Thoracic aorta (tissue), 2 donors: ENCODE results near the gene ATG9A. TPM values are rescaled to one million over a fixed set of nuclear protein-coding genes. Genes with fewer than 3 reads are reported as not detected.
A peak's percentile ranks its signal among the peaks of the same experiment; 100 is the strongest.

Experiments
- ATAC-seq: fragments of 150-250 bp; one replicate; pipeline ENCODE4 v1.8.0; 2017; ENCODE audit warnings: low read depth; ENCODE audit not compliant: insufficient number of reproducible peaks, low FRiP score
- DNase-seq: peaks from one replicate; pipeline ENCODE4 v3.0.0-alpha.2; 2020; ENCODE audit warnings: low spot score
- H3K27ac ChIP-seq, 2 donors: fragments of 200-600 bp; sonication (generic); 1 replicate in 1 of 2; 2 replicates in 1 of 2; pipeline ENCODE4 v1.5.1; 2016; ENCODE audit warnings: mild to moderate bottlenecking in 2 of 2, moderate library complexity in 2 of 2
- H3K27me3 ChIP-seq: fragments of 200-600 bp; sonication (generic); replicated peaks from 2 replicates; pipeline ENCODE4 v1.6.0; 2016; ENCODE audit warnings: mild to moderate bottlenecking; ENCODE audit not compliant: insufficient read depth
- H3K36me3 ChIP-seq: fragments of 200-600 bp; sonication (generic); one replicate; pipeline ENCODE4 v1.5.1; 2016
- H3K4me1 ChIP-seq, 2 donors: fragments of 200-600 bp; sonication (generic); 1 replicate in 1 of 2; 2 replicates in 1 of 2; pipeline versions ENCODE4 v1.5.1 to v1.6.0; 2016; ENCODE audit warnings: low read depth in 2 of 2, mild to moderate bottlenecking in 1 of 2; ENCODE audit not compliant: control insufficient read depth in 1 of 2
- H3K4me3 ChIP-seq: fragments of 200-600 bp; sonication (generic); 2 replicates; pipeline ENCODE4 v1.5.1; 2016; ENCODE audit warnings: mild to moderate bottlenecking
- H3K9me3 ChIP-seq: fragments of 200-600 bp; sonication (generic); 2 replicates; pipeline ENCODE4 v1.5.1; 2016
- total RNA-seq, 2 donors: library from RNA; depleted of rRNA; stranded (reverse); fragments of >200 nt; gene quantifications; one replicate each; pipeline versions ENCODE4 v1.1.0 to v1.2.3, GENCODE V29; 2016
- TF ChIP-seq, protein P1 (sequence below): fragments of 200-600 bp; sonication (generic); IDR thresholded peaks from one replicate; pipeline ENCODE4 v1.5.1; 2019; ENCODE audit warnings: antibody characterized with exemption

The ATG9A gene
- total RNA-seq, 2 donors from 2014 or later, result 39.4 to 60.4 TPM

DNA sequence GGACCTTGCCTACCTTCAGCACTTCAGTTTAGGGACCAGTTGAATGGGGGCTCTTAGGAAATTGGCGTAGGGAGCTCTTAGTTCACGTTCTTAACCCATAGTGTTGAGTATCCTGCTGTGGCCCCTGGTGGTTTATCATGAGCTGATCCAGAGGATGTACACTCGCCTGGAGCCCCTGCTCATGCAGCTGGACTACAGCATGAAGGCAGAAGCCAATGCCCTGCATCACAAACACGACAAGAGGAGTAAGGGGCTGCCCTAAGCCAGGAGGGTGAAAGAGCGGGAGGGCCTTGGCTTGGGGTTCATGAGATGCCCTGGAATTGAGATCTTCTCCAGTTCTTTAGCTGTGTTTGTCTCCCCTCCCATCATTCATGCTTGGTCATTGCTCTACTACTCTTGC lies 48.5 kb downstream of the ATG9A start:
- DNase-seq, result no peak
- H3K4me3 ChIP-seq, result no peak overlapping the region
- H3K27me3 ChIP-seq, result no peaks in the 10 kb centered on the region
- peaks cover 44% of the 10 kb centered on the region for H3K36me3 ChIP-seq
- H3K4me1 ChIP-seq, result peaks cover 9 to 17% of the 10 kb centered on the region in 2 donors
- TF ChIP-seq, protein P1, sequence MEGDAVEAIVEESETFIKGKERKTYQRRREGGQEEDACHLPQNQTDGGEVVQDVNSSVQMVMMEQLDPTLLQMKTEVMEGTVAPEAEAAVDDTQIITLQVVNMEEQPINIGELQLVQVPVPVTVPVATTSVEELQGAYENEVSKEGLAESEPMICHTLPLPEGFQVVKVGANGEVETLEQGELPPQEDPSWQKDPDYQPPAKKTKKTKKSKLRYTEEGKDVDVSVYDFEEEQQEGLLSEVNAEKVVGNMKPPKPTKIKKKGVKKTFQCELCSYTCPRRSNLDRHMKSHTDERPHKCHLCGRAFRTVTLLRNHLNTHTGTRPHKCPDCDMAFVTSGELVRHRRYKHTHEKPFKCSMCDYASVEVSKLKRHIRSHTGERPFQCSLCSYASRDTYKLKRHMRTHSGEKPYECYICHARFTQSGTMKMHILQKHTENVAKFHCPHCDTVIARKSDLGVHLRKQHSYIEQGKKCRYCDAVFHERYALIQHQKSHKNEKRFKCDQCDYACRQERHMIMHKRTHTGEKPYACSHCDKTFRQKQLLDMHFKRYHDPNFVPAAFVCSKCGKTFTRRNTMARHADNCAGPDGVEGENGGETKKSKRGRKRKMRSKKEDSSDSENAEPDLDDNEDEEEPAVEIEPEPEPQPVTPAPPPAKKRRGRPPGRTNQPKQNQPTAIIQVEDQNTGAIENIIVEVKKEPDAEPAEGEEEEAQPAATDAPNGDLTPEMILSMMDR, result no peak
- no peaks in the 10 kb centered on the region for H3K9me3 ChIP-seq
- ATAC-seq, result no peak
- H3K27ac ChIP-seq, result no peak overlapping the region

DNA sequence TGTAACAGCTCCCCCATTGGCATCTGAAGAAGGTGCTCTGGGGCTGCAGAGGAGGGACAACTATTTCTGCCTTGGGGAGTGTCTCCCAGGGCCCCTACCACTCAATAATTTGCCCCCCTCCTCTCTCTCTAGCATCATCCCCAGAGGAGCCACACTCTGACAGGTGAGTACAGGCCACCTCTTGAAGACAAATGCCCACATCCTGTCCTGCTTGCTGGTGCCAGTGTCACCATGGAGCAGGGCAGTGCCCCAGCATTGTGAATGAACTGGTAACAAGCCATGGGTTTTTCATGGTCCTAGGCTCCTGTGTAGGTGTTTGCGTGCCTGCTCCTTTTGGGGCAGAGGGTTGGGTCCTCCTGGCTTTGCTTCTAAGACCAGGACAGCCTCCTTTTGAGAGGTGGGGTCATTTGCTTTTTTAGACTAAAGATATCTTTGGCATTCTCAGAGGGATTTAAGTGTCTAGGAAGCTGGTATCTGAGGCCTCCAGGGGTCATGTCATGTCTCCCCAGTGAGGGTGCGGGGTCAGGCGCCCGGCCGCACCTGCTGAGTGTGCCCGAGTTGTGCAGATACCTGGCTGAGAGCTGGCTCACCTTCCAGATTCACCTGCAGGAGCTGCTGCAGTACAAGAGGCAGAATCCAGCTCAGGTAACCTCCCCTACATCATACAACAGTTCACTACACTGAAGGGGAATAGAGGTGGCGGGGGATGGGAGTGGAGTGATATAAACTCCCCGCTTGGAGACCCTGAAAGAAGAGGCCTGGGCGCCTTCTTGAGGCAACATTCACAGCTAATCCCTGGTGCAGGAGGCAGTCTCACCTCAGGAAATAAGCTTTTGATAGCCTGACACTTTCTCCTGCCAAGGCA lies 49.6 kb downstream of the ATG9A start:
- Histone ChIP-seq H3K27me3 (no peaks in the 10 kb centered on the region), H3K9me3 (no peaks in the 10 kb centered on the region), H3K4me3 (no peak overlapping the region), H3K4me1 (peaks cover 21 to 28% of the 10 kb centered on the region in 2 donors), H3K27ac (peak overlapping the region in 1 of 2 donors; percentile 6), H3K36me3 (peaks cover 47% of the 10 kb centered on the region)
- no peak for DNase-seq
- ATAC-seq, result no peak
- TF ChIP-seq, protein P1, result no peak

DNA sequence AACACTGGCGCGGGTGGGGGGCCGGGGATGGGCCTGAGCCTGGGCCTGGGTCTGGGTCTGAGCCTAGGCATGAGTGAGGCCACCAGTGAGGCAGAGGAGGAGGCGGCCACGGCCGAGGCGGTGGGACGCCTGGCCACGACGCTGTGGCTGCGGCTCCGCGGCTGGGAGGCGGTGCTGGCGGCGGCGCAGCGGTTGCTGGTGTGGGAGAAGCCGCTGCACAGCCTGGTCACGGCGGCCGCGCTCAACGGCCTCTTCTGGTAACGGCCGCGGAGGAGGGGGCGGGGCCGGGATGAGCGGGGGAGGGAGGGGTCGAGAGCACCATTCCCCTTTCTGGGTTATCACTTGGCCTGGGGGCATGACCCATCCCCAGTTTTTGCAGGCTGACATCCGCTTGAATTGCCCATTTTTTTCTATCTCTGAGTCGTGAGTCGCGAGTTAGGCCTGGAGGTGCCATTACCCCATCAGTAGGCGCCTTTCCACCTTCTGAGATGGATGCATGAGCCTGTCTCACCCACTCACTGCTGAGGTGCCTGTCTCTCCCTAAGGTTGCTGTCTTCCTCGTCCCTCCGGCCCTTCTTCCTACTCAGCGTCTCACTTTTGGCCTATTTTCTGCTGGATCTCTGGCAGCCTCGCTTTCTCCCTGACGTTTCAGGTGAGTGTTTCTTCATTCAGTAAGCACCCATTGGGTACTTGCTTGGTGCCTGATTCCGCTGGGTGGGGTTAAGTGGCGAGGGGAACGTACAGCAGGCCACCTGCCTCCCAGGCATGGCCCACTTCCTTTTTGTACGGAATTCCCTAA lies 50.9 kb downstream of the ATG9A start:
- peak overlapping the region; percentile 98 for H3K27ac ChIP-seq
- ATAC-seq (peak; percentile 10), DNase-seq (no peak)
- peak overlapping the region; percentile 83 for H3K4me3 ChIP-seq
- peaks cover 21 to 32% of the 10 kb centered on the region in 2 donors for H3K4me1 ChIP-seq
- no peaks in the 10 kb centered on the region for H3K27me3 ChIP-seq
- TF ChIP-seq, protein P1, result no peak
- no peaks in the 10 kb centered on the region for H3K9me3 ChIP-seq
- peaks cover 55% of the 10 kb centered on the region for H3K36me3 ChIP-seq

DNA sequence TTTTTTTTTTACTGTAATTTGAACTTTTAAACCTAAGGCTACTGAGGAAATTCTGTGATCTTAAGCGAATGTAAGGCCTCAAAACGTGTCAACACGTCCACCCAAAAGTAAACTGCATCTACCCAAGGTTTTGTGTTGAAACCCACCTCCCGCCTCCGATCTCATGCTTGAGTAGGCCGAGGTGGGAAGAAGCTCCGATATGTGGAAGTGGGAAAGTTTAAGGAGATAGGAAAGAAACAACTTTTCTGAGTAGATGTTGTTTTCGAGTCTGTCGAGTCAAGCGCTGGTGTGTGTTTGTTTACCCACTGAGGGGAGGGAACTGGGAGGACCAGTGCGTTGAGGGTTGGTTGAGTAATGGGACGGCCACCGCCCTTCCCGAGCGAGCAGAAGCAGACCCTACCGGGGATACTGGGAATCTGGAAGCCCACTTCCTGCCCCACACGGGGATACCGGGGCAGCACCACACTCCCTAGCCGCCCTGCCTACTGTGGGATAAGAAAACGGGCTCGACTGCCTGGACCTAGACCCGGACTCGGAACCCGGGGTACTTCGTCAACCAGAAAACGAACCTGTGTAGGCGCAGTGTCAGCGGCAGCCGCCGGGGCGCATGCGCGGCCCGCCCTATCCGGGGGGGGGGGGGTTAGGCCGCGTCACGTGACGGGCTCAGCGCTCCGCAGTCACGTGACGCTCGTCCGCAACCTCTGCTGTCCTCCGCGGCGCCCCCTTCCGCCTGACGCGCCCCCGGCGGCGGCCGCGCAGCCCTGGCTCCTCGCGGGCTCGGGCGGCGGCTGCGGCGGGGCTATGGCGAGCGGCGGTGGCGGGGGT lies 51.7 kb downstream of the ATG9A start, which contains the start of gene RETREG2:
Gene RETREG2, plus strand, starts transcription at position 724 of the 825 bp plus-strand sequence. Its CDS starts 78 bp downstream, at position 802.
- H3K4me3 ChIP-seq, result peak within 1 kb of the TSS; percentile 83
- no peaks in the 10 kb centered on the region for H3K27me3 ChIP-seq
- peaks cover 49% of the 10 kb centered on the region for H3K36me3 ChIP-seq
- TF ChIP-seq, protein P1, result peak; percentile 6
- no peaks in the 10 kb centered on the region for H3K9me3 ChIP-seq
- peaks cover 21 to 32% of the 10 kb centered on the region in 2 donors for H3K4me1 ChIP-seq
- peak; percentile 72 for ATAC-seq
- DNase-seq, result peak; percentile 55
- H3K27ac ChIP-seq, result peak within 1 kb of the TSS; percentile 98
